WTC11 (cell line): Measurements from ENCODE around the gene RFPL3. TPM values are rescaled to one million over a fixed set of nuclear protein-coding genes. Genes with fewer than 3 reads are reported as not detected.

Experiments
- ATAC-seq: fragments of 200-7000 bp; cut with Tn5 transposase; 2 replicates; pipeline ENCODE4 v1.10.0; 2021; ENCODE audit warnings: mild to moderate bottlenecking, moderate library complexity
- CTCF ChIA-PET: fragments of 300-600 bp; sonication (Branson Sonifier 250); formaldehyde crosslinking; loops from one replicate; lab custom pipeline; 2021; ENCODE audit warnings: antibody characterized with exemption; lab: Charles Lee
- POLR2A ChIA-PET: fragments of 350-600 bp; sonication (Branson Sonifier 250); formaldehyde crosslinking; loops from one replicate; lab custom pipeline; 2021; ENCODE audit warnings: antibody characterized with exemption; lab: Charles Lee
- DNase-seq: peaks from one replicate; pipeline ENCODE4 v3.0.0; 2021; ENCODE audit warnings: low spot score
- H3K27ac Mint-ChIP-seq: 2 replicates; pipeline ENCODE4 v1.8.0; 2021; ENCODE audit warnings: mixed read lengths
- H3K27me3 Mint-ChIP-seq: 2 replicates; pipeline ENCODE4 v1.8.0; 2021; ENCODE audit warnings: low read depth, mild to moderate bottlenecking, moderate library complexity, mixed read lengths
- H3K36me3 Mint-ChIP-seq: 2 replicates; pipeline ENCODE4 v1.8.0; 2021; ENCODE audit warnings: mixed read lengths
- H3K4me1 Mint-ChIP-seq: 2 replicates; pipeline ENCODE4 v1.8.0; 2022; ENCODE audit warnings: mixed read lengths
- H3K4me3 Mint-ChIP-seq: 2 replicates; pipeline ENCODE4 v1.8.0; 2021; ENCODE audit warnings: mild to moderate bottlenecking, moderate library complexity, mixed read lengths
- H3K9me3 Mint-ChIP-seq: 2 replicates; pipeline ENCODE4 v1.8.0; 2021; ENCODE audit warnings: mixed read lengths
- CBFB ChIP-seq: sonication (generic); formaldehyde crosslinking; IDR thresholded peaks from 2 replicates; pipeline ENCODE4 v1.8.1; 2022; ENCODE audit warnings: mild to moderate bottlenecking, low read depth, missing genetic modification reagents
- CREB1 ChIP-seq: sonication (generic); formaldehyde crosslinking; IDR thresholded peaks from 2 replicates; pipeline ENCODE4 v1.8.0; 2023; ENCODE audit warnings: mild to moderate bottlenecking, missing genetic modification reagents
- ELF4 ChIP-seq: sonication (generic); formaldehyde crosslinking; IDR thresholded peaks from 2 replicates; pipeline ENCODE4 v1.8.1; 2022; ENCODE audit warnings: low read depth, mild to moderate bottlenecking, moderate library complexity, missing genetic modification reagents
- GABPB1 ChIP-seq: sonication (generic); formaldehyde crosslinking; IDR thresholded peaks from 2 replicates; pipeline ENCODE4 v1.8.1; 2023; ENCODE audit warnings: mild to moderate bottlenecking, missing genetic modification reagents
- HMGA2 ChIP-seq: fragments of 250-450 bp; sonication (Bioruptor Pico); IDR thresholded peaks from 2 replicates; pipeline ENCODE4 v1.4.0; 2021; ENCODE audit warnings: mild to moderate bottlenecking, moderate library complexity
- MYBL2 ChIP-seq: sonication (generic); formaldehyde crosslinking; IDR thresholded peaks from 2 replicates; pipeline ENCODE4 v1.8.1; 2023; ENCODE audit warnings: mild to moderate bottlenecking, moderate library complexity, missing genetic modification reagents
- NFYB ChIP-seq: sonication (generic); formaldehyde crosslinking; conservative IDR thresholded peaks from 2 replicates; pipeline ENCODE4 v1.8.0; 2022; ENCODE audit warnings: low read depth, missing genetic modification reagents
- NR1H2 ChIP-seq: sonication (generic); formaldehyde crosslinking; IDR thresholded peaks from 2 replicates; pipeline ENCODE4 v1.9.0; 2021; ENCODE audit warnings: mild to moderate bottlenecking, moderate library complexity, missing genetic modification reagents
- OVOL2 ChIP-seq: fragments of 250-450 bp; sonication (Bioruptor Pico); IDR thresholded peaks from 2 replicates; pipeline ENCODE4 v1.9.0; 2021; ENCODE audit warnings: mild to moderate bottlenecking, borderline replicate concordance
- SMAD4 ChIP-seq: sonication (generic); formaldehyde crosslinking; IDR thresholded peaks from 2 replicates; pipeline ENCODE4 v1.8.0; 2022; ENCODE audit warnings: mild to moderate bottlenecking, missing genetic modification reagents
- TEAD4 ChIP-seq: sonication (generic); formaldehyde crosslinking; IDR thresholded peaks from 2 replicates; pipeline ENCODE4 v1.8.0; 2022; ENCODE audit warnings: mild to moderate bottlenecking, missing genetic modification reagents
- ZNF121 ChIP-seq: sonication (generic); formaldehyde crosslinking; IDR thresholded peaks from 2 replicates; pipeline ENCODE4 v1.8.0; 2023; ENCODE audit warnings: missing genetic modification reagents
- ZNF423 ChIP-seq: fragments of 250-450 bp; sonication (Bioruptor Pico); IDR thresholded peaks from 2 replicates; pipeline ENCODE4 v2.1.2; 2022; ENCODE audit warnings: mild to moderate bottlenecking, moderate library complexity
- total RNA-seq: library from RNA; stranded (reverse); gene quantifications from 3 replicates; pipeline ENCODE4 v1.2.3, GENCODE V29; 2021
- TF ChIP-seq, protein P1 (sequence below): sonication (generic); formaldehyde crosslinking; IDR thresholded peaks from 2 replicates; pipeline ENCODE4 v1.8.1; 2022; ENCODE audit warnings: low read depth, missing genetic modification reagents, borderline replicate concordance
- TF ChIP-seq, protein P2 (sequence below): fragments of 250-450 bp; sonication (Bioruptor Pico); conservative IDR thresholded peaks from 2 replicates; pipeline ENCODE4 v1.9.0; 2021; ENCODE audit warnings: mild to moderate bottlenecking
- TF ChIP-seq, protein P3 (sequence below): sonication (generic); formaldehyde crosslinking; IDR thresholded peaks from 2 replicates; pipeline ENCODE4 v1.8.1; 2023; ENCODE audit warnings: mild to moderate bottlenecking, missing genetic modification reagents, borderline replicate concordance
- TF ChIP-seq, protein P4 (sequence below): sonication (generic); formaldehyde crosslinking; IDR thresholded peaks from 2 replicates; pipeline ENCODE4 v1.8.1; 2022; ENCODE audit warnings: mild to moderate bottlenecking, missing genetic modification reagents, moderate library complexity, borderline replicate concordance
- TF ChIP-seq, protein P5 (sequence below): sonication (generic); formaldehyde crosslinking; IDR thresholded peaks from 2 replicates; pipeline ENCODE4 v1.8.1; 2023; ENCODE audit warnings: mild to moderate bottlenecking, missing genetic modification reagents, moderate library complexity

Gene RFPL3
- total RNA-seq, 1 experiment from 2014 or later, result not detected

DNA sequence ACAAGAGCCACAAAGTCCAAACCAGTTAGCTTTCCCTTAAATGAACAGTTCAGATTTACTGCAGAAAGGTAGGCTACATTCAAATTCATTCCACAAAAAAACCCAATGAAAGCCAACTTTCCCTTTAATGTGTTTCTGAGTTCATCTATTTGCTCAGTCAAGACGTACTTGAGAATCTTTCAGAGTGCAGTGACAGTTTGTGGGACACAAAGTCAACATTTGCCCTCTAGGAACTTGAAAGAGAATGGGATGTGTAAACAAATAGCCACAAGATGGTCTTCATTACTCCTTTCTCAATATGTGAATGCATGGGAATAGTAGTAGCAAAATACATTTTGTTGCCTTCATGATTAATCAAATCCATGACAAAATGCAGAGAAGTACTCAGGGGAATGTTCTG is 38.6 kb downstream of the RFPL3 start:
- DNase-seq (no peak), ATAC-seq (no peak)
- ChIA-PET CTCF (no interaction called here), POLR2A (interaction anchor here (0.6 to 0.7 kb wide), 2 partner anchors 581 to 1781 kb away, joined by 3 read pairs; no protein-coding TSS in a partner anchor)
- H3K9me3 Mint-ChIP-seq, result no peaks in the 10 kb centered on the region
- no peak overlapping the region for H3K27ac Mint-ChIP-seq
- H3K4me3 Mint-ChIP-seq, result no peak overlapping the region
- TF ChIP-seq ELF4 (no peak), ZNF423 (CRISPR knock-in tag) (no peak), HMGA2 (CRISPR knock-in tag) (no peak), TEAD4 (CRISPR knock-in tag) (no peak), ZNF121 (CRISPR knock-in tag) (no peak), MYBL2 (no peak), OVOL2 (CRISPR knock-in tag) (no peak), NFYB (CRISPR knock-in tag) (no peak), CBFB (CRISPR knock-in tag) (no peak), SMAD4 (CRISPR knock-in tag) (no peak)
- TF ChIP-seq, protein P1, sequence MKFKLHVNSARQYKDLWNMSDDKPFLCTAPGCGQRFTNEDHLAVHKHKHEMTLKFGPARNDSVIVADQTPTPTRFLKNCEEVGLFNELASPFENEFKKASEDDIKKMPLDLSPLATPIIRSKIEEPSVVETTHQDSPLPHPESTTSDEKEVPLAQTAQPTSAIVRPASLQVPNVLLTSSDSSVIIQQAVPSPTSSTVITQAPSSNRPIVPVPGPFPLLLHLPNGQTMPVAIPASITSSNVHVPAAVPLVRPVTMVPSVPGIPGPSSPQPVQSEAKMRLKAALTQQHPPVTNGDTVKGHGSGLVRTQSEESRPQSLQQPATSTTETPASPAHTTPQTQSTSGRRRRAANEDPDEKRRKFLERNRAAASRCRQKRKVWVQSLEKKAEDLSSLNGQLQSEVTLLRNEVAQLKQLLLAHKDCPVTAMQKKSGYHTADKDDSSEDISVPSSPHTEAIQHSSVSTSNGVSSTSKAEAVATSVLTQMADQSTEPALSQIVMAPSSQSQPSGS, result no peak
- TF ChIP-seq, protein P2, sequence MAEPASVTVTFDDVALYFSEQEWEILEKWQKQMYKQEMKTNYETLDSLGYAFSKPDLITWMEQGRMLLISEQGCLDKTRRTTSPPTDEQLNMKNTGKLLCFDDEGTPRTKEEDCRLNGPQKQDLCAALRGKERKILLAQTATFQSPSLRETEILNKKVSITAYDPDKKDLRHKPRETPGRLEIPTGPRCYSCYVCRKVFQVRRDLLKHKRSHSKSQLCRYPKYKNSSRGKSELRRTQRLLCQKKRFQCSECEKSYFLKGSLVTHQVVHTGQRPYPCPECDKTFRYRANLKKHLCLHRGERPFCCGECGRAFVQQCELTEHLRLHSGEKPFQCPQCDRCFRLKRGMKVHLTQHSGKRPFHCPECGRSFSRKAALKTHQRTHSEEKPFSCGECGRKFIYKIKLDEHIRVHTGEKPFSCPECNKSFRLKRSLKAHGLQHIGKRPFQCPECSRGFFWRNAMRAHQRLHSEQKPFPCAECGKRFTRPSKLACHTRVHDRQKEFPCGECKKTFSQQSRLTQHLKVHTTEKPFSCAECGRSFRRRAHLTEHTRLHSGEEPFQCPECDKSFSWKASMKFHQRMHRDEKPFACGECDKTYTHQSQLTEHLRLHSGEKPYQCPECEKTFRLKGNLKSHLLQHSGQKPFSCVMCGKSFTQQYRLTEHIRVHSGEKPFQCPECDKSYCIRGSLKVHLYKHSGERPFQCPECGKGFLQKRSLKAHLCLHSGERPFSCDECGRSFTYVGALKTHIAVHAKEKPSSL (CRISPR knock-in tag), result no peak
- TF ChIP-seq, protein P3, sequence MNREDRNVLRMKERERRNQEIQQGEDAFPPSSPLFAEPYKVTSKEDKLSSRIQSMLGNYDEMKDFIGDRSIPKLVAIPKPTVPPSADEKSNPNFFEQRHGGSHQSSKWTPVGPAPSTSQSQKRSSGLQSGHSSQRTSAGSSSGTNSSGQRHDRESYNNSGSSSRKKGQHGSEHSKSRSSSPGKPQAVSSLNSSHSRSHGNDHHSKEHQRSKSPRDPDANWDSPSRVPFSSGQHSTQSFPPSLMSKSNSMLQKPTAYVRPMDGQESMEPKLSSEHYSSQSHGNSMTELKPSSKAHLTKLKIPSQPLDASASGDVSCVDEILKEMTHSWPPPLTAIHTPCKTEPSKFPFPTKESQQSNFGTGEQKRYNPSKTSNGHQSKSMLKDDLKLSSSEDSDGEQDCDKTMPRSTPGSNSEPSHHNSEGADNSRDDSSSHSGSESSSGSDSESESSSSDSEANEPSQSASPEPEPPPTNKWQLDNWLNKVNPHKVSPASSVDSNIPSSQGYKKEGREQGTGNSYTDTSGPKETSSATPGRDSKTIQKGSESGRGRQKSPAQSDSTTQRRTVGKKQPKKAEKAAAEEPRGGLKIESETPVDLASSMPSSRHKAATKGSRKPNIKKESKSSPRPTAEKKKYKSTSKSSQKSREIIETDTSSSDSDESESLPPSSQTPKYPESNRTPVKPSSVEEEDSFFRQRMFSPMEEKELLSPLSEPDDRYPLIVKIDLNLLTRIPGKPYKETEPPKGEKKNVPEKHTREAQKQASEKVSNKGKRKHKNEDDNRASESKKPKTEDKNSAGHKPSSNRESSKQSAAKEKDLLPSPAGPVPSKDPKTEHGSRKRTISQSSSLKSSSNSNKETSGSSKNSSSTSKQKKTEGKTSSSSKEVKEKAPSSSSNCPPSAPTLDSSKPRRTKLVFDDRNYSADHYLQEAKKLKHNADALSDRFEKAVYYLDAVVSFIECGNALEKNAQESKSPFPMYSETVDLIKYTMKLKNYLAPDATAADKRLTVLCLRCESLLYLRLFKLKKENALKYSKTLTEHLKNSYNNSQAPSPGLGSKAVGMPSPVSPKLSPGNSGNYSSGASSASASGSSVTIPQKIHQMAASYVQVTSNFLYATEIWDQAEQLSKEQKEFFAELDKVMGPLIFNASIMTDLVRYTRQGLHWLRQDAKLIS (CRISPR knock-in tag), result no peak
- TF ChIP-seq, protein P4, sequence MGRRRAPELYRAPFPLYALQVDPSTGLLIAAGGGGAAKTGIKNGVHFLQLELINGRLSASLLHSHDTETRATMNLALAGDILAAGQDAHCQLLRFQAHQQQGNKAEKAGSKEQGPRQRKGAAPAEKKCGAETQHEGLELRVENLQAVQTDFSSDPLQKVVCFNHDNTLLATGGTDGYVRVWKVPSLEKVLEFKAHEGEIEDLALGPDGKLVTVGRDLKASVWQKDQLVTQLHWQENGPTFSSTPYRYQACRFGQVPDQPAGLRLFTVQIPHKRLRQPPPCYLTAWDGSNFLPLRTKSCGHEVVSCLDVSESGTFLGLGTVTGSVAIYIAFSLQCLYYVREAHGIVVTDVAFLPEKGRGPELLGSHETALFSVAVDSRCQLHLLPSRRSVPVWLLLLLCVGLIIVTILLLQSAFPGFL (CRISPR knock-in tag), result no peak
- peaks cover 83% of the 10 kb centered on the region for H3K36me3 Mint-ChIP-seq
- H3K4me1 Mint-ChIP-seq, result no peaks in the 10 kb centered on the region
- no peaks in the 10 kb centered on the region for H3K27me3 Mint-ChIP-seq

DNA sequence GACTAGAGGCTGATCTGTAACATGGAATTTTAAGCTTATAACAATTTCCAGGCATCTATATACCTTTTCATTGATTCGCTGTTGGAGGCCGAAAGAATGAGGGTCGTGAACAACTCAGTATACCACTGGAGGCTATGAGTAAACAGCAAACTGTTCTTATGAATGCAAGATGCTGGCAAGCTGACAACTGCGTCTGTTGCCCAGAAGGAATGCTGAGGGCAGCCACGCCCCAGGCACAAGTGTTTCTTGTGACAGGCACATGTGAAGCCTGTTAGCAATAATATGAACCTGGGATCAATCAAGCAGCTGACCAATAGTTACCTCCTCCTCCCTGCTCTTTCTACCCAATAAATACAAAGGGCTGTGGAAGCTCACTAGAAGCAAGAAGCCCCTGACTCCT is 39.1 kb downstream of the RFPL3 start:
- H3K27me3 Mint-ChIP-seq, result no peaks in the 10 kb centered on the region
- no peak for ATAC-seq
- POLR2A ChIA-PET, result interaction anchor here (0.6 to 0.7 kb wide), 2 partner anchors 581 to 1780 kb away, joined by 3 read pairs; no protein-coding TSS in a partner anchor

More for the DNA sequence above, 39.1 kb downstream of the RFPL3 start:
- H3K36me3 Mint-ChIP-seq, result peaks cover 87% of the 10 kb centered on the region
- CTCF ChIA-PET, result no interaction called here
- no peak overlapping the region for H3K4me3 Mint-ChIP-seq
- H3K9me3 Mint-ChIP-seq, result no peaks in the 10 kb centered on the region
- no peak overlapping the region for H3K27ac Mint-ChIP-seq
- H3K4me1 Mint-ChIP-seq, result no peaks in the 10 kb centered on the region
- no peak for DNase-seq
- no peak for TF ChIP-seq GABPB1 (CRISPR knock-in tag)
- TF ChIP-seq CREB1, result no peak
- TF ChIP-seq NR1H2 (CRISPR knock-in tag), result no peak
- TF ChIP-seq, protein P3 (CRISPR knock-in tag), result no peak
- TF ChIP-seq, protein P5, sequence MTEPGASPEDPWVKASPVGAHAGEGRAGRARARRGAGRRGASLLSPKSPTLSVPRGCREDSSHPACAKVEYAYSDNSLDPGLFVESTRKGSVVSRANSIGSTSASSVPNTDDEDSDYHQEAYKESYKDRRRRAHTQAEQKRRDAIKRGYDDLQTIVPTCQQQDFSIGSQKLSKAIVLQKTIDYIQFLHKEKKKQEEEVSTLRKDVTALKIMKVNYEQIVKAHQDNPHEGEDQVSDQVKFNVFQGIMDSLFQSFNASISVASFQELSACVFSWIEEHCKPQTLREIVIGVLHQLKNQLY (CRISPR knock-in tag), result no peak
- TF ChIP-seq, all 79 proteins: peak for 0
